Stomach (tissue), 4 donors: ENCODE results near the gene DEFB124.

ENCODE experiments used
- EP300 ChIP-seq: sonication (generic); formaldehyde crosslinking; IDR thresholded peaks from one replicate; pipeline ENCODE4 v1.6.1; 2017; ENCODE audit warnings: antibody characterized with exemption
- POLR2A ChIP-seq, 4 donors: fragments of 450-650 bp; IDR thresholded peaks; one replicate each; pipeline ENCODE4 v1.6.1; 2016; ENCODE audit warnings: antibody characterized with exemption in 4 of 4, control low read depth in 2 of 4, mild to moderate bottlenecking in 1 of 4, moderate library complexity in 1 of 4
- TF ChIP-seq, protein P1 (sequence below), 7 experiments: fragments of 450-650 bp in 4 of 7; fragments of 200-600 bp in 3 of 7; sonication (generic) in 3 of 7; IDR thresholded peaks; one replicate each; pipeline ENCODE4 v1.5.1; 2016 to 2019; ENCODE audit warnings: antibody characterized with exemption in 7 of 7, control low read depth in 2 of 7, mild to moderate bottlenecking in 1 of 7

DNA sequence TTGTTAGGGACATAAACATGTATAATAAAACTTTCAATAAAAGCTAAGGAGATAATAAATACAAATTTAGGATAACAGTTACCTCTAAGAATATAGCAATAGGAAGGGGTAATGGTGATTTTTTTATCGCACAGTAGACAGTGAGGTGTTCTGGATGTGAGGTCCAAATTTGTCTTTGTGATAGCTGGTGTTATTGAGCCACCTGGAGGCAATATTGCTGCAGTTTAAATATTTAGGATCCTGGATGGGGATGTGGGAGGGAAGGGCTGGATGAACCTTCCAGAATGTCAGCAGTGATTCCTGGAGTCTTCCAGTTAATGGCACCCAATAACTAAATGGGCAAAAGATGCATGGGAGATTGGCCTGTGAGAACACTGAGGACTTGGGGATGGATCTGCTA lies 20.6 kb downstream of the DEFB124 start:
- TF ChIP-seq, protein P1, sequence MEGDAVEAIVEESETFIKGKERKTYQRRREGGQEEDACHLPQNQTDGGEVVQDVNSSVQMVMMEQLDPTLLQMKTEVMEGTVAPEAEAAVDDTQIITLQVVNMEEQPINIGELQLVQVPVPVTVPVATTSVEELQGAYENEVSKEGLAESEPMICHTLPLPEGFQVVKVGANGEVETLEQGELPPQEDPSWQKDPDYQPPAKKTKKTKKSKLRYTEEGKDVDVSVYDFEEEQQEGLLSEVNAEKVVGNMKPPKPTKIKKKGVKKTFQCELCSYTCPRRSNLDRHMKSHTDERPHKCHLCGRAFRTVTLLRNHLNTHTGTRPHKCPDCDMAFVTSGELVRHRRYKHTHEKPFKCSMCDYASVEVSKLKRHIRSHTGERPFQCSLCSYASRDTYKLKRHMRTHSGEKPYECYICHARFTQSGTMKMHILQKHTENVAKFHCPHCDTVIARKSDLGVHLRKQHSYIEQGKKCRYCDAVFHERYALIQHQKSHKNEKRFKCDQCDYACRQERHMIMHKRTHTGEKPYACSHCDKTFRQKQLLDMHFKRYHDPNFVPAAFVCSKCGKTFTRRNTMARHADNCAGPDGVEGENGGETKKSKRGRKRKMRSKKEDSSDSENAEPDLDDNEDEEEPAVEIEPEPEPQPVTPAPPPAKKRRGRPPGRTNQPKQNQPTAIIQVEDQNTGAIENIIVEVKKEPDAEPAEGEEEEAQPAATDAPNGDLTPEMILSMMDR (IDR thresholded peaks at IDR 0.05): no peak
- no peak for TF ChIP-seq POLR2A (IDR thresholded peaks at IDR 0.05)
- no peak for TF ChIP-seq EP300
